Coronary artery (tissue), 2 donors: Measurements from ENCODE around the gene FYCO1.

ENCODE experiments used
- DNase-seq: peaks from one replicate; pipeline ENCODE4 v3.0.0-alpha.2; 2017; ENCODE audit warnings: low spot score
- H3K27ac ChIP-seq, 2 donors: fragments of 200-600 bp; sonication (generic); one replicate each; pipeline ENCODE4 v1.5.1; 2016 to 2019
- H3K4me3 ChIP-seq: fragments of 200-600 bp; sonication (generic); 2 replicates; pipeline ENCODE4 v1.5.1; 2016; ENCODE audit warnings: mild to moderate bottlenecking, moderate library complexity
- TF ChIP-seq, protein P1 (sequence below): fragments of 200-600 bp; sonication (generic); IDR thresholded peaks from one replicate; pipeline ENCODE4 v1.5.1; 2019; ENCODE audit warnings: antibody characterized with exemption

Gene FYCO1

GRCh38 chr3:45943207-45943846 lies 52.3 kb downstream of the FYCO1 start, which contains the start of gene CXCR6:
Gene CXCR6 (plus strand): TSS chr3:45943464. CDS start chr3:45946482, 3,018 bp downstream.
- TF ChIP-seq, protein P1, sequence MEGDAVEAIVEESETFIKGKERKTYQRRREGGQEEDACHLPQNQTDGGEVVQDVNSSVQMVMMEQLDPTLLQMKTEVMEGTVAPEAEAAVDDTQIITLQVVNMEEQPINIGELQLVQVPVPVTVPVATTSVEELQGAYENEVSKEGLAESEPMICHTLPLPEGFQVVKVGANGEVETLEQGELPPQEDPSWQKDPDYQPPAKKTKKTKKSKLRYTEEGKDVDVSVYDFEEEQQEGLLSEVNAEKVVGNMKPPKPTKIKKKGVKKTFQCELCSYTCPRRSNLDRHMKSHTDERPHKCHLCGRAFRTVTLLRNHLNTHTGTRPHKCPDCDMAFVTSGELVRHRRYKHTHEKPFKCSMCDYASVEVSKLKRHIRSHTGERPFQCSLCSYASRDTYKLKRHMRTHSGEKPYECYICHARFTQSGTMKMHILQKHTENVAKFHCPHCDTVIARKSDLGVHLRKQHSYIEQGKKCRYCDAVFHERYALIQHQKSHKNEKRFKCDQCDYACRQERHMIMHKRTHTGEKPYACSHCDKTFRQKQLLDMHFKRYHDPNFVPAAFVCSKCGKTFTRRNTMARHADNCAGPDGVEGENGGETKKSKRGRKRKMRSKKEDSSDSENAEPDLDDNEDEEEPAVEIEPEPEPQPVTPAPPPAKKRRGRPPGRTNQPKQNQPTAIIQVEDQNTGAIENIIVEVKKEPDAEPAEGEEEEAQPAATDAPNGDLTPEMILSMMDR, result no peak

DNA sequence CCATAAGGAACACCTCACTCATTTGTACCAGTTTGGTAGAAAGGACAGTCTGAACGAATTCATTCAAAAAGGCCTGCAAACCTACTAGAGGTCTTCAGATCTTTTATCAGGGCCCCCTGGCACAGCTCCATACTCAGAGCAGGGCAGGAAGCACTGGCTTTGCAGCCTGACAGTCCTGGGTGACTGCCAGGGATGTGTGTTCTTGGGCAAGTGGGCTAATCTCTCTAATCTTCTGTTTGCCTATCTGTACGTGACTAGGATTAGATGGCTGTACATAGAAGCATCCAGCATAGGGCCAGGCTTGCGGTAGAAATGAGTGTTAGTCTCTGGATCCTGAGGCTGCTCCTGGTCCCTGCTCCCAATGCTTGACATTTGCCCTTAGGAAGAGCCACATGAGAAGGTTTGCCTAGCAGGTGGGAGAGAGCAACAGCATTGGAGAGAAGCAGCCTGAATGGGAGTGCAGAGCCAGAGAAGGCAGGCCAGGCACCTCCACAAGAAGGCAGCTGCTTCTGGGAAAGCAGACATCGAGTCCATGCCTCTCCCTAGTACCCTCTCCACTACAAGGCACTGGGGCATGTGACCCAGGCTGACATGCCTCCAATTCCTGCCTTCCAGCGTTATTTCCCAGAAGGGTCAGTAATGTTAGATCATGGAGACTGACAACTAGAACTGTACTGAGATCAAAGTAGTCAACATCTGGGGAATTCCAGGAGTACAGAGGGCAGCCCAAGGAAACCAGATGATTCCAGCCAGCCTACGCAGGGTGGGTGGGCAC lies 53.4 kb downstream of the FYCO1 start:
- TF ChIP-seq, protein P1, result no peak
- no peak for DNase-seq
- no peak overlapping the region for H3K27ac ChIP-seq
- H3K4me3 ChIP-seq, result no peak overlapping the region

More at GRCh38 chr3:45943207-45943846, 52.3 kb downstream of the FYCO1 start, which contains the start of gene CXCR6:
- H3K27ac ChIP-seq, result no peak within 1 kb of the TSS
- no peak for DNase-seq
- H3K4me3 ChIP-seq, result no peak within 1 kb of the TSS

DNA sequence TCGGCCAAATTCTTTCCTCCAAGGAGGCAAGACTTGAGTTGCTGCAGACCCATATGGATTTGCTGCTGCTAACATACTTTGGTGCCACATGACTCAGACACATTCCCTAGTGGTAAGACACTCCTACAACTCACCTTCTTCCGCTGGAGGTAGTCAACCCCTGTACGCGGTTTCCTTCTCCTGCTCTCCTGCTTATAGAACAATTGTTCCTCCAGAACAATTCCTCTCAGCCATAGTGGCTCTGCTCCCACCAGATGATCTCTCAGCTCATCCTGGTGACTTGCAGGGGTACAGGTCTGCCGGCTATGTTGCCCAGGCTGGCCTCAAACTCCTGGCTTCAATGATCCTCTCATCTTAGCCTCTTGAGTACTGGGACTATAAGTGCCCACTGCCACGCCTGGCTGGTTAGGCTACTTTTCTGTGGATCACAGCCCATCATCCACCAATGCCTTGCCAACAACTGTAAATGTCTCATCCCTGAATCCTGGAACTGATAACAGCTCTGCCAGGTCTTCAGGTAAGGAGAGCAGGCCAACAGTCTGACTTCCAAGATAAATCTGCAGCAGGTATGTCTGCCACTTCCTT lies 54.8 kb downstream of the FYCO1 start:
- no peak overlapping the region for H3K27ac ChIP-seq
- TF ChIP-seq, protein P1, result no peak
- H3K4me3 ChIP-seq, result no peak overlapping the region
- DNase-seq, result no peak

- Histone ChIP-seq H3K27ac (no peak overlapping the region), H3K4me3 (no peak overlapping the region)
- DNase-seq, result no peak
- TF ChIP-seq, protein P1, result no peak
Observed at GRCh38 chr3:45940004-45940780, 55.4 kb downstream of the FYCO1 start.

GRCh38 chr3:45939341-45939771 lies 56.3 kb downstream of the FYCO1 start:
- Histone ChIP-seq H3K4me3 (no peak overlapping the region), H3K27ac (peak overlapping the region; percentile 1 to 2)
- no peak for DNase-seq
- TF ChIP-seq, protein P1, result no peak

- H3K27ac ChIP-seq, result peak overlapping the region; percentile 1 to 2
- TF ChIP-seq, protein P1, result peak; percentile 78
- no peak overlapping the region for H3K4me3 ChIP-seq
- DNase-seq, result peak; percentile 88
Observed at GRCh38 chr3:45938864-45939263, 56.8 kb downstream of the FYCO1 start.
